Ovary (tissue), 9 donors: ENCODE results near the gene HENMT1. TPM values are rescaled to one million over a fixed set of nuclear protein-coding genes. Genes with fewer than 3 reads are reported as not detected.

Source experiments
- DNase-seq, 5 donors: peaks; one replicate each; pipeline ENCODE4 v3.0.0-alpha.2; 2019 to 2020
- H3K27ac ChIP-seq, 2 donors: fragments of 200-600 bp; one replicate each; pipeline versions ENCODE4 v1.5.1 to v1.8.0; 2019 to 2022
- H3K27me3 ChIP-seq: fragments of 200-600 bp; one replicate; pipeline ENCODE4 v1.8.0; 2022
- H3K36me3 ChIP-seq: fragments of 200-600 bp; sonication (generic); one replicate; pipeline ENCODE4 v1.5.1; 2019
- H3K4me1 ChIP-seq: one replicate; pipeline ENCODE4 v1.8.1; 2013; ENCODE audit warnings: mild to moderate bottlenecking, moderate library complexity; ENCODE audit not compliant: insufficient read depth
- H3K4me3 ChIP-seq: fragments of 200-600 bp; sonication (generic); one replicate; pipeline ENCODE4 v1.5.1; 2017
- H3K9me3 ChIP-seq, 2 donors: fragments of 200-600 bp in 1 of 2; sonication (generic) in 1 of 2; one replicate each; pipeline versions ENCODE4 v1.5.1 to v1.8.1; 2013 to 2019; ENCODE audit warnings: mild to moderate bottlenecking in 1 of 2, moderate library complexity in 1 of 2
- CTCF ChIP-seq, 3 donors: fragments of 450-650 bp in 2 of 3; fragments of 200-600 bp in 1 of 3; IDR thresholded peaks; one replicate each; pipeline versions ENCODE4 v1.5.1 to v1.8.0; 2016 to 2022; ENCODE audit warnings: antibody characterized with exemption in 3 of 3, mild to moderate bottlenecking in 1 of 3
- EP300 ChIP-seq: sonication (generic); formaldehyde crosslinking; IDR thresholded peaks from one replicate; pipeline ENCODE4 v1.6.1; 2017; ENCODE audit warnings: antibody characterized with exemption
- POLR2A ChIP-seq: fragments of 450-650 bp; IDR thresholded peaks from one replicate; pipeline ENCODE4 v1.6.1; 2017; ENCODE audit warnings: antibody characterized with exemption, mild to moderate bottlenecking, moderate library complexity
- WGBS, 3 donors: extraction: QIAGEN DNeasy Blood & Tissue Kit in 1 of 3; methylation state at CpG; one replicate each; pipeline versions ENCODE4 v1.1.5 to v1.1.7; 2013 to 2017; 5-methylcytosine and 5-hydroxymethylcytosine counted together
- intact Hi-C, 4 donors: fragments of 100-400 bp; cut with DNase I; formaldehyde crosslinking; loops; one replicate each; pipeline versions ENCODE4 v1.11.0 to v1.15.1; 2022 to 2023
- polyA plus RNA-seq, 2 donors: library from polyadenylated mRNA; stranded (reverse); fragments of 200-250 nt in 1 of 2; fragments of 350-450 nt in 1 of 2; fragmentation: Illumina TruSeq in 1 of 2; extraction: RNeasy Lipid Tissue Mini Kit (QIAGEN cat#74804) in 1 of 2; gene quantifications; one replicate each; pipeline ENCODE4 v1.2.3, GENCODE V29; 2013 to 2014
- total RNA-seq, 7 donors: library from RNA; depleted of rRNA in 2 of 7; stranded (reverse); fragments of >200 nt in 2 of 7; fragmentation: NEBNext Ultra II Directional in 3 of 7; extraction: Animal tissue kit (Norgen Biotek cat#: 25700) in 3 of 7; gene quantifications; one replicate each; pipeline versions ENCODE4 v1.1.0 to v1.2.4, GENCODE V29; 2016 to 2023
- donor health status: DM: no; HTN: no; CAD: no; lungs with moderate emphysema.
- donor health status: DM: no; HTN: no; CAD: no.
- donor health status: Bipolar disorder and iron deficiency.
- donor health status: DM: yes; HTN: yes; CAD: no.
- donor health status: DM: no; HTN: no; CAD: no.
- donor health status: DM: yes; HTN: yes; CAD: no.

Gene HENMT1
- total and polyA plus RNA-seq, 9 donors = 2.1 to 7.4 (median 4.2) TPM

- H3K4me1 ChIP-seq = no peaks in the 10 kb centered on the region
- no peaks in the 10 kb centered on the region for H3K9me3 ChIP-seq
- no peak for TF ChIP-seq EP300
- TF ChIP-seq POLR2A = no peak
- TF ChIP-seq CTCF (IDR thresholded peaks at IDR 0.05) = no peak
- 93 to 95% (median 94%) methylated on average over 8 of the region's 8 CpGs for WGBS, 3 donors
- H3K36me3 ChIP-seq = no peaks in the 10 kb centered on the region
- intact Hi-C loops = no loop called here
- DNase-seq = no peak
- no peak overlapping the region for H3K4me3 ChIP-seq
- H3K27me3 ChIP-seq = no peaks in the 10 kb centered on the region
- no peak overlapping the region for H3K27ac ChIP-seq
Observed at GRCh38 chr1:108617008-108617723, 43.7 kb downstream of the HENMT1 start.

- no peak for TF ChIP-seq EP300
- no peak for TF ChIP-seq CTCF (IDR thresholded peaks at IDR 0.05)
- TF ChIP-seq POLR2A = no peak
- intact Hi-C loops = no loop called here
- no peak overlapping the region for H3K4me3 ChIP-seq
Observed at GRCh38 chr1:108615544-108615943, 45.3 kb downstream of the HENMT1 start.

GRCh38 chr1:108612496-108612895 lies 48.4 kb downstream of the HENMT1 start:
- no peaks in the 10 kb centered on the region for H3K27me3 ChIP-seq
- H3K36me3 ChIP-seq = no peaks in the 10 kb centered on the region
- no peaks in the 10 kb centered on the region for H3K4me1 ChIP-seq
- intact Hi-C loops = no loop called here
- DNase-seq = no peak
- 74 to 94% (median 92%) methylated on average over 5 of the region's 5 CpGs for WGBS, 3 donors
- H3K9me3 ChIP-seq = no peaks in the 10 kb centered on the region
- no peak for TF ChIP-seq POLR2A
- no peak overlapping the region for H3K27ac ChIP-seq
- H3K4me3 ChIP-seq = no peak overlapping the region

More at GRCh38 chr1:108615544-108615943, 45.3 kb downstream of the HENMT1 start:
- H3K27ac ChIP-seq = no peak overlapping the region
- no peak for DNase-seq
- H3K36me3 ChIP-seq = no peaks in the 10 kb centered on the region
- no peaks in the 10 kb centered on the region for H3K27me3 ChIP-seq
- no peaks in the 10 kb centered on the region for H3K9me3 ChIP-seq
- H3K4me1 ChIP-seq = no peaks in the 10 kb centered on the region
- 48 to 67% (median 49%) methylated on average over 2 of the region's 2 CpGs for WGBS, 3 donors

GRCh38 chr1:108611984-108612383 lies 48.9 kb downstream of the HENMT1 start:
- Histone ChIP-seq H3K9me3 (no peaks in the 10 kb centered on the region), H3K36me3 (no peaks in the 10 kb centered on the region), H3K27me3 (no peaks in the 10 kb centered on the region), H3K27ac (no peak overlapping the region), H3K4me1 (no peaks in the 10 kb centered on the region), H3K4me3 (no peak overlapping the region)
- TF ChIP-seq CTCF (IDR thresholded peaks at IDR 0.05) = no peak
- TF ChIP-seq EP300 = no peak
- TF ChIP-seq POLR2A = no peak
- DNase-seq = no peak
- WGBS, 3 donors = 62 to 84% (median 82%) methylated on average over 4 of the region's 4 CpGs
- intact Hi-C loops = no loop called here

- intact Hi-C loops = no loop called here
- H3K27ac ChIP-seq = no peak overlapping the region
Observed at GRCh38 chr1:108610073-108610472, 50.8 kb downstream of the HENMT1 start.

More at GRCh38 chr1:108610073-108610472, 50.8 kb downstream of the HENMT1 start:
- Histone ChIP-seq H3K4me3 (no peak overlapping the region), H3K36me3 (no peaks in the 10 kb centered on the region), H3K4me1 (no peaks in the 10 kb centered on the region), H3K9me3 (no peaks in the 10 kb centered on the region), H3K27me3 (no peaks in the 10 kb centered on the region)
- 33 to 45% (median 42%) methylated on average over 2 of the region's 2 CpGs for WGBS, 3 donors
- TF ChIP-seq CTCF (IDR thresholded peaks at IDR 0.05) = no peak
- TF ChIP-seq POLR2A = no peak
- no peak for TF ChIP-seq EP300
- no peak for DNase-seq
